OCI-LY7 (cell line): ENCODE measurements around the gene ARSK.

Experiments
- EZH2phosphoT487 ChIP-seq: fragments of 200-600 bp; sonication (generic); IDR thresholded peaks from 2 replicates; pipeline ENCODE4 v1.6.1; 2018; ENCODE audit warnings: low read depth, borderline replicate concordance, mild to moderate bottlenecking, mixed run types, antibody characterized with exemption, low read length, moderate library complexity, mixed read lengths
- TF ChIP-seq, protein P1 (sequence below): fragments of 200-600 bp; sonication (generic); conservative IDR thresholded peaks from 2 replicates; pipeline ENCODE4 v1.5.1; 2014; ENCODE audit warnings: mild to moderate bottlenecking, antibody characterized with exemption, low read length, moderate library complexity, mixed read lengths

DNA sequence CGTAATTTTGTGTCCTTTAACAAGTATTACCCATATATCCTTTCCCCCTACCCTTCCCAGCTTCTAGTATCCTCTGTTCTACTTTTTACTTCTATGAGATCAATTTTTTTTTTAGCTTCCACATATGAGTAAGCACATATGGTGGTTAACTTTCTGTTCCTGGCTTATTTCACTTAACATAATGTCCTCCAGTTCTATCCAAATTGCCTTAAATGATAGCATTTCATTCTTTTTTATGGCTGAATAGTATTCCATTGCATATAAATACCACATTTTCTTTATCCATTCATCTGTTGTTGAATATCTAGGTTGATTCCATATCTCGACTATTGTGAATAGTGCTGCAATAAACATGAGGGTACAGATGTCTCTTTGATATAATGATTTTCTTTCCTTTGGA lies 36.5 kb upstream of the ARSK start:
- TF ChIP-seq, protein P1, sequence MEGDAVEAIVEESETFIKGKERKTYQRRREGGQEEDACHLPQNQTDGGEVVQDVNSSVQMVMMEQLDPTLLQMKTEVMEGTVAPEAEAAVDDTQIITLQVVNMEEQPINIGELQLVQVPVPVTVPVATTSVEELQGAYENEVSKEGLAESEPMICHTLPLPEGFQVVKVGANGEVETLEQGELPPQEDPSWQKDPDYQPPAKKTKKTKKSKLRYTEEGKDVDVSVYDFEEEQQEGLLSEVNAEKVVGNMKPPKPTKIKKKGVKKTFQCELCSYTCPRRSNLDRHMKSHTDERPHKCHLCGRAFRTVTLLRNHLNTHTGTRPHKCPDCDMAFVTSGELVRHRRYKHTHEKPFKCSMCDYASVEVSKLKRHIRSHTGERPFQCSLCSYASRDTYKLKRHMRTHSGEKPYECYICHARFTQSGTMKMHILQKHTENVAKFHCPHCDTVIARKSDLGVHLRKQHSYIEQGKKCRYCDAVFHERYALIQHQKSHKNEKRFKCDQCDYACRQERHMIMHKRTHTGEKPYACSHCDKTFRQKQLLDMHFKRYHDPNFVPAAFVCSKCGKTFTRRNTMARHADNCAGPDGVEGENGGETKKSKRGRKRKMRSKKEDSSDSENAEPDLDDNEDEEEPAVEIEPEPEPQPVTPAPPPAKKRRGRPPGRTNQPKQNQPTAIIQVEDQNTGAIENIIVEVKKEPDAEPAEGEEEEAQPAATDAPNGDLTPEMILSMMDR = no peak
- no peak for TF ChIP-seq EZH2phosphoT487
